SJCRH30 (cell line): ENCODE measurements around the gene CYP2S1. TPM values are rescaled to one million over a fixed set of nuclear protein-coding genes. Genes with fewer than 3 reads are reported as not detected.
"Not testable (repeated sequence)": the region's sequence is repeated elsewhere in the genome, so short reads cannot be mapped to it uniquely, and the experiment has no call there.

ENCODE experiments used
- DNase-seq, 2 experiments: peaks; one replicate each; pipeline ENCODE4 v3.0.0-alpha.2; 2015 to 2020
- H3K27ac ChIP-seq: fragments of 250-450 bp; sonication (Bioruptor Pico); 2 replicates; pipeline ENCODE4 v1.5.1; 2020; ENCODE audit warnings: mild to moderate bottlenecking, moderate library complexity
- H3K27me3 ChIP-seq: fragments of 250-450 bp; sonication (Bioruptor Pico); 2 replicates; pipeline ENCODE4 v1.5.1; 2020; ENCODE audit warnings: mild to moderate bottlenecking, moderate library complexity
- H3K36me3 ChIP-seq: fragments of 250-450 bp; sonication (Bioruptor Pico); 2 replicates; pipeline ENCODE4 v1.5.1; 2020; ENCODE audit warnings: mild to moderate bottlenecking, moderate library complexity
- H3K4me1 ChIP-seq: fragments of 250-450 bp; sonication (Bioruptor Pico); 2 replicates; pipeline ENCODE4 v1.5.1; 2020; ENCODE audit warnings: mild to moderate bottlenecking, moderate library complexity
- H3K4me3 ChIP-seq: fragments of 250-450 bp; sonication (Bioruptor Pico); 2 replicates; pipeline ENCODE4 v1.5.1; 2020; ENCODE audit warnings: mild to moderate bottlenecking, moderate library complexity
- H3K9me3 ChIP-seq: fragments of 250-450 bp; sonication (Bioruptor Pico); replicated peaks from 2 replicates; pipeline ENCODE4 v1.5.1; 2020; ENCODE audit warnings: mild to moderate bottlenecking, moderate library complexity
- total RNA-seq: library from RNA; depleted of rRNA; stranded (reverse); fragments of >200 nt; shearing (Covaris generic); gene quantifications from 2 replicates; pipeline ENCODE4 v1.2.3, GENCODE V29; 2014; rRNA removed

CYP2S1 gene
- not detected in 2 replicates for total RNA-seq

- H3K27me3 ChIP-seq, result peaks cover 41% of the 10 kb centered on the region
- no peak within 1 kb of the TSS for H3K4me3 ChIP-seq
- no peaks in the 10 kb centered on the region for H3K4me1 ChIP-seq
- DNase-seq, result no peak
- no peaks in the 10 kb centered on the region for H3K9me3 ChIP-seq
- no peak within 1 kb of the TSS for H3K27ac ChIP-seq
- H3K36me3 ChIP-seq, result no peaks in the 10 kb centered on the region
Measured at GRCh38 chr19:41192574-41193429, at the start of gene CYP2S1. Gene CYP2S1 (plus strand): TSS chr19:41193219. CDS start chr19:41193265, 46 bp downstream.

- no peak overlapping the region for H3K27ac ChIP-seq
- H3K9me3 ChIP-seq, result no peaks in the 10 kb centered on the region
- peak; percentile 81 to 89 for DNase-seq
- peaks cover 4% of the 10 kb centered on the region for H3K27me3 ChIP-seq
- H3K4me3 ChIP-seq, result no peak overlapping the region
- no peaks in the 10 kb centered on the region for H3K4me1 ChIP-seq
- H3K36me3 ChIP-seq, result no peaks in the 10 kb centered on the region
Measured at GRCh38 chr19:41144403-41144802, 48.6 kb upstream of the CYP2S1 start.

- H3K27ac ChIP-seq, result no peak overlapping the region
- no peaks in the 10 kb centered on the region for H3K4me1 ChIP-seq
- no peak overlapping the region for H3K4me3 ChIP-seq
- H3K27me3 ChIP-seq, result peaks cover 4% of the 10 kb centered on the region
- no peaks in the 10 kb centered on the region for H3K36me3 ChIP-seq
- H3K9me3 ChIP-seq, result no peaks in the 10 kb centered on the region
- no peak for DNase-seq
Measured at GRCh38 chr19:41149831-41150230, 43.2 kb upstream of the CYP2S1 start.

- not testable (repeated sequence) for H3K4me1 ChIP-seq, H3K9me3 ChIP-seq, H3K4me3 ChIP-seq, H3K27me3 ChIP-seq, H3K27ac ChIP-seq, DNase-seq, H3K36me3 ChIP-seq
Measured at GRCh38 chr19:41150986-41151385, 42.0 kb upstream of the CYP2S1 start.

- no peaks in the 10 kb centered on the region for H3K36me3 ChIP-seq
- H3K27me3 ChIP-seq, result no peaks in the 10 kb centered on the region; the same call in none of the 2 replicates
- no peak overlapping the region for H3K27ac ChIP-seq
- H3K4me1 ChIP-seq, result no peaks in the 10 kb centered on the region
- no peak for DNase-seq
- no peak overlapping the region for H3K4me3 ChIP-seq
- H3K9me3 ChIP-seq, result peaks cover 3% of the 10 kb centered on the region; the same call in 1 of the 2 replicates
Measured at GRCh38 chr19:41154060-41154459, 39.0 kb upstream of the CYP2S1 start.

GRCh38 chr19:41156207-41156606 is 36.8 kb upstream of the CYP2S1 start:
- Histone ChIP-seq H3K36me3 (no peaks in the 10 kb centered on the region), H3K4me1 (no peaks in the 10 kb centered on the region), H3K27ac (no peak overlapping the region), H3K9me3 (peaks cover 3% of the 10 kb centered on the region; the same call in 1 of the 2 replicates), H3K4me3 (no peak overlapping the region), H3K27me3 (no peaks in the 10 kb centered on the region; the same call in 1 of the 2 replicates)
- no peak for DNase-seq

GRCh38 chr19:41159881-41160280 is 33.1 kb upstream of the CYP2S1 start:
- no peaks in the 10 kb centered on the region for H3K27me3 ChIP-seq
- H3K4me1 ChIP-seq, result no peaks in the 10 kb centered on the region
- no peak overlapping the region for H3K27ac ChIP-seq
- peaks cover 3% of the 10 kb centered on the region; the same call in 1 of the 2 replicates for H3K9me3 ChIP-seq
- H3K36me3 ChIP-seq, result no peaks in the 10 kb centered on the region
- no peak overlapping the region for H3K4me3 ChIP-seq
- no peak for DNase-seq

- H3K4me3 ChIP-seq, result no peak overlapping the region
- no peaks in the 10 kb centered on the region; the same call in 1 of the 2 replicates for H3K27me3 ChIP-seq
- DNase-seq, result peak; percentile 28 to 43
- H3K27ac ChIP-seq, result no peak overlapping the region
- H3K36me3 ChIP-seq, result no peaks in the 10 kb centered on the region
- no peaks in the 10 kb centered on the region for H3K4me1 ChIP-seq
- H3K9me3 ChIP-seq, result peaks cover 3% of the 10 kb centered on the region; the same call in 1 of the 2 replicates
Measured at GRCh38 chr19:41161903-41162302, 31.1 kb upstream of the CYP2S1 start.

GRCh38 chr19:41166944-41167804 is 25.8 kb upstream of the CYP2S1 start:
- DNase-seq, result no peak
- Histone ChIP-seq H3K36me3 (no peaks in the 10 kb centered on the region), H3K4me3 (no peak overlapping the region), H3K27ac (no peak overlapping the region), H3K9me3 (no peaks in the 10 kb centered on the region), H3K4me1 (no peaks in the 10 kb centered on the region), H3K27me3 (peaks cover 13% of the 10 kb centered on the region)

- peaks cover 13% of the 10 kb centered on the region for H3K27me3 ChIP-seq
Measured at GRCh38 chr19:41172297-41173164, 20.5 kb upstream of the CYP2S1 start.

GRCh38 chr19:41174297-41174928 is 18.6 kb upstream of the CYP2S1 start:
- no peaks in the 10 kb centered on the region for H3K9me3 ChIP-seq
- no peak overlapping the region for H3K27ac ChIP-seq
- no peak for DNase-seq
- H3K4me1 ChIP-seq, result peaks cover 4% of the 10 kb centered on the region; the same call in 1 of the 2 replicates
- H3K36me3 ChIP-seq, result no peaks in the 10 kb centered on the region
- no peak overlapping the region for H3K4me3 ChIP-seq
- peaks cover 13% of the 10 kb centered on the region for H3K27me3 ChIP-seq

More at GRCh38 chr19:41172297-41173164, 20.5 kb upstream of the CYP2S1 start:
- Histone ChIP-seq H3K4me1 (peaks cover 4% of the 10 kb centered on the region; the same call in 1 of the 2 replicates), H3K9me3 (no peaks in the 10 kb centered on the region), H3K27ac (no peak overlapping the region), H3K36me3 (no peaks in the 10 kb centered on the region), H3K4me3 (no peak overlapping the region)
- no peak for DNase-seq

GRCh38 chr19:41175801-41176777 is 16.9 kb upstream of the CYP2S1 start:
- H3K4me3 ChIP-seq, result no peak overlapping the region
- peak; percentile 29 to 39 for DNase-seq
- no peaks in the 10 kb centered on the region for H3K36me3 ChIP-seq
- H3K9me3 ChIP-seq, result no peaks in the 10 kb centered on the region
- no peak overlapping the region for H3K27ac ChIP-seq
- H3K4me1 ChIP-seq, result peaks cover 4% of the 10 kb centered on the region; the same call in 1 of the 2 replicates
- peaks cover 6% of the 10 kb centered on the region for H3K27me3 ChIP-seq

- H3K9me3 ChIP-seq, H3K27ac ChIP-seq, DNase-seq, H3K36me3 ChIP-seq, H3K27me3 ChIP-seq, H3K4me3 ChIP-seq, H3K4me1 ChIP-seq: not testable (repeated sequence)
Measured at GRCh38 chr19:41180173-41180572, 12.8 kb upstream of the CYP2S1 start.
